A673 (cell line): ENCODE results near the gene FAM174B.

Source experiments
- CTCF ChIP-seq: fragments of 300-800, 200-600 bp; sonication (generic); conservative IDR thresholded peaks from 2 replicates; pipeline ENCODE4 v1.5.1; 2017; ENCODE audit warnings: low read depth, mild to moderate bottlenecking, antibody characterized with exemption, low read length, moderate library complexity, mixed read lengths
- EZH2 ChIP-seq: fragments of 200-600 bp; sonication (generic); IDR thresholded peaks from 2 replicates; pipeline ENCODE4 v1.6.1; 2017; ENCODE audit warnings: borderline replicate concordance, low read depth, mild to moderate bottlenecking, mixed read lengths, antibody characterized with exemption, low read length; ENCODE audit not compliant: poor library complexity, severe bottlenecking

GRCh38 chr15:92610101-92610520 lies 45.5 kb downstream of the FAM174B start:
- TF ChIP-seq CTCF (no peak), EZH2 (no peak)
